ENCODE measurements around the gene DLGAP4.

The DLGAP4 gene

GRCh38 chr20:36394340-36394965, 88.3 kb downstream of the DLGAP4 start:
- Histone ChIP-seq H3K27me3 (ENCODE audit: control insufficient read depth in 5 of 5, insufficient read depth in 4 of 5, low read length in 5 of 5) (peaks cover 0 to 14% (median 10%) of the 10 kb centered on the region in 5 donors), H3K27ac (ENCODE audit: low read depth, low read length) (no peak overlapping the region), H3K4me1 (ENCODE audit: control insufficient read depth in 5 of 5, insufficient read depth in 5 of 5, low read length in 5 of 5) (no peaks in the 10 kb centered on the region), H3K4me3 (ENCODE audit: low read depth in 1 of 5, low read length in 5 of 5) (no peak overlapping the region), H3K9me3 (ENCODE audit: control insufficient read depth in 5 of 5, low read length in 5 of 5) (peaks cover 0 to under 1% (median 0%) of the 10 kb centered on the region in 5 donors), H3K36me3 (ENCODE audit: control insufficient read depth in 5 of 5, insufficient read depth in 5 of 5, low read length in 5 of 5) (no peaks in the 10 kb centered on the region), H3K9ac (ENCODE audit: low read length in 5 of 5) (no peak overlapping the region)

DNA sequence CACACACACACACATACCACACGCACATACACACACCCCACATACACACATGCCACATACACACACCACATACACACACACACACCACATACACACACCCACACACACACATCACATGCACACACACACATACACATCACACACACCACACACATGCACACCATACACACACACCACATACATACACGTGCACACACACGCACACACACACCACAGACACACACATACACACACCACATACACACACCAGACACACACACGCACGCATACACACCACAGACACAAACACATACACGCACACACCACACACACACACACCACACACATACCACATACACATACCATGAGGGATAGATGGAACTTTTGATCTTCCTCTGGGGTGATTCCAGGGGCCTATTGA, 90.2 kb downstream of the DLGAP4 start:
- Histone ChIP-seq H3K27ac (ENCODE audit: low read depth, low read length) (no peak overlapping the region), H3K4me3 (ENCODE audit: low read depth in 1 of 5, low read length in 5 of 5) (no peak overlapping the region), H3K9me3 (ENCODE audit: control insufficient read depth in 5 of 5, low read length in 5 of 5) (no peaks in the 10 kb centered on the region), H3K4me1 (ENCODE audit: control insufficient read depth in 5 of 5, insufficient read depth in 5 of 5, low read length in 5 of 5) (peaks cover 0 to 4% (median 0%) of the 10 kb centered on the region in 5 donors), H3K27me3 (ENCODE audit: control insufficient read depth in 5 of 5, insufficient read depth in 4 of 5, low read length in 5 of 5) (peaks cover 6 to 13% (median 8%) of the 10 kb centered on the region in 5 donors), H3K36me3 (ENCODE audit: control insufficient read depth in 5 of 5, insufficient read depth in 5 of 5, low read length in 5 of 5) (no peaks in the 10 kb centered on the region), H3K9ac (ENCODE audit: low read length in 5 of 5) (no peak overlapping the region)

DNA sequence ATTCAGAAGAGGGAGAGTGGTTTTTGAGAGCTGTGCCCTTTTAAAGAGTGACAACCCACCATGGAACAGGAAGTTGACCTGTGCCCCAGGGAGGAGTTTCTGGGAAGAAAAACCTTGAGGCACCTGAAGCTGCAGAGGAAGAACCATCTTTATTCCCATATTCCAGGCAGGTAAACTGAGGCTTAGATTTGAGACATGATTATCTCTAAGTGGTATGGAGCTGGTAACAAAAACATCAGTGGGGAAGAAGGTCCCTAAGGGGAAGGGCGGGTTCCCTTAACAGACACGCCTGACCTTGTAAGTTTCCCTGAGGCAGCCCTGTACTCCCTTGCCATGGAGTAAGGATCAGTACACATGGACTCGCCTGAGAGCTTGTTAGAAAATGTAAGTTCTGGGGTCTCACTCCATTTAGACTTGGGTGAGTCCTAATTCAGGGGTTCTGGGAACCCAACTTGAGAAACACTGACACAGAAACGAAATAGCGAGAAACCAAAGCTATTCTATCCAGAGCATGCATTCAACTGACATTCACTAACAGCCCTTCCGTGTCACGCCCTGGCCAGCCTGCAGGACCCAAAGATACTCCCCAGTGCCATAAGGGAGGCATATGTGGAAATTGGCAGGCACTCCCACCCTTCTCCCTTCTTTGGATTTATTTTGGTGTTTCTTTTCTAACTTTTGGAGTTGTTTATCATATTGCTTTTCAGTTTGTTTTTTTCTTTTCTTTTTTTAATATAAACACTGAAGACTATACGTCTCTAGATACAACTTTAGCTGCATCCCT, 90.9 kb downstream of the DLGAP4 start:
- Histone ChIP-seq H3K9me3 (ENCODE audit: control insufficient read depth in 5 of 5, low read length in 5 of 5) (no peaks in the 10 kb centered on the region), H3K4me3 (ENCODE audit: low read depth in 1 of 5, low read length in 5 of 5) (no peak overlapping the region), H3K4me1 (ENCODE audit: control insufficient read depth in 5 of 5, insufficient read depth in 5 of 5, low read length in 5 of 5) (peaks cover 0 to 4% (median 0%) of the 10 kb centered on the region in 5 donors), H3K27ac (ENCODE audit: low read depth, low read length) (no peak overlapping the region), H3K9ac (ENCODE audit: low read length in 5 of 5) (no peak overlapping the region), H3K36me3 (ENCODE audit: control insufficient read depth in 5 of 5, insufficient read depth in 5 of 5, low read length in 5 of 5) (no peaks in the 10 kb centered on the region), H3K27me3 (ENCODE audit: control insufficient read depth in 5 of 5, insufficient read depth in 4 of 5, low read length in 5 of 5) (peaks cover 9 to 18% (median 13%) of the 10 kb centered on the region in 5 donors)

- H3K27ac ChIP-seq (ENCODE audit: low read depth, low read length), result no peak overlapping the region
Observed at GRCh38 chr20:36398515-36398914, 92.4 kb downstream of the DLGAP4 start.

GRCh38 chr20:36399147-36399968, 93.2 kb downstream of the DLGAP4 start:
- Histone ChIP-seq H3K9me3 (ENCODE audit: control insufficient read depth in 5 of 5, low read length in 5 of 5) (peaks cover 0 to 5% (median 0%) of the 10 kb centered on the region in 5 donors), H3K36me3 (ENCODE audit: control insufficient read depth in 5 of 5, insufficient read depth in 5 of 5, low read length in 5 of 5) (no peaks in the 10 kb centered on the region), H3K27me3 (ENCODE audit: control insufficient read depth in 5 of 5, insufficient read depth in 4 of 5, low read length in 5 of 5) (peaks cover 6 to 24% (median 19%) of the 10 kb centered on the region in 5 donors), H3K4me1 (ENCODE audit: control insufficient read depth in 5 of 5, insufficient read depth in 5 of 5, low read length in 5 of 5) (peaks cover 0 to 4% (median 0%) of the 10 kb centered on the region in 5 donors), H3K9ac (ENCODE audit: low read length in 5 of 5) (no peak overlapping the region), H3K4me3 (ENCODE audit: low read depth in 1 of 5, low read length in 5 of 5) (peak overlapping the region in 2 of 5 donors; percentile 3 to 24), H3K27ac (ENCODE audit: low read depth, low read length) (no peak overlapping the region)

More at GRCh38 chr20:36398515-36398914, 92.4 kb downstream of the DLGAP4 start:
- no peak overlapping the region for H3K9ac ChIP-seq (ENCODE audit: low read length in 5 of 5)
- no peaks in the 10 kb centered on the region for H3K36me3 ChIP-seq (ENCODE audit: control insufficient read depth in 5 of 5, insufficient read depth in 5 of 5, low read length in 5 of 5)
- H3K4me1 ChIP-seq (ENCODE audit: control insufficient read depth in 5 of 5, insufficient read depth in 5 of 5, low read length in 5 of 5), result peaks cover 0 to 4% (median 0%) of the 10 kb centered on the region in 5 donors
- no peak overlapping the region for H3K4me3 ChIP-seq (ENCODE audit: low read depth in 1 of 5, low read length in 5 of 5)
- peaks cover 10 to 20% (median 19%) of the 10 kb centered on the region in 5 donors for H3K27me3 ChIP-seq (ENCODE audit: control insufficient read depth in 5 of 5, insufficient read depth in 4 of 5, low read length in 5 of 5)
- peaks cover 0 to 4% (median 0%) of the 10 kb centered on the region in 5 donors for H3K9me3 ChIP-seq (ENCODE audit: control insufficient read depth in 5 of 5, low read length in 5 of 5)

DNA sequence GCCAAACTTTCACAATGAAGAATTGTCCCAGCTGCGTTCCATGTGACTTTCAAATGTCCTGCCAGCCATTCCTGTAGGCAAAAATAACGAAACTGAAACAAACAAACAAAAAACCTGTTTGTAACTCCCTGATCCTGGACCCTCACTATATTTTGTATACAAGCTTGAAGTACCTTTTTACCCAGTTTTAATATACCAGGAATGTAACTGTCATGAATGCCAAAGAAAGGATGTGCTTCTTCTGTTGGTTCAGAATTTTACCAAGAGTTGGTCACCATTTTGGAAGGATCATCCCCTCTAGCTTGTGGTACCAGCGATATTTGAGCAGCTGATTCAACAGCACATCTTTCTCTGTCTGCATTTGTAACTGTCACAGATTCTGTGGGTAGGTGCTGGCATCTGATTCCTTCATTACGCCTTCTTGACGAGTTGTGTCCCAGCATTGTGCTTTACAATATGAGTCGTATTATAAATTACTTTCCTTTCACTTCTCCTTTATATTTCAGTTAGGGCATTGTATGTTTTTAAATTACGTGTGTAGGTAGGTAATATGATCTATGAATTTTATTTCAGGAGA, 93.9 kb downstream of the DLGAP4 start:
- Histone ChIP-seq H3K27me3 (ENCODE audit: control insufficient read depth in 5 of 5, insufficient read depth in 4 of 5, low read length in 5 of 5) (peaks cover 7 to 24% (median 20%) of the 10 kb centered on the region in 5 donors), H3K4me1 (ENCODE audit: control insufficient read depth in 5 of 5, insufficient read depth in 5 of 5, low read length in 5 of 5) (peaks cover 0 to 4% (median 0%) of the 10 kb centered on the region in 5 donors), H3K36me3 (ENCODE audit: control insufficient read depth in 5 of 5, insufficient read depth in 5 of 5, low read length in 5 of 5) (no peaks in the 10 kb centered on the region), H3K4me3 (ENCODE audit: low read depth in 1 of 5, low read length in 5 of 5) (peak overlapping the region in 2 of 5 donors; percentile 3 to 24), H3K9ac (ENCODE audit: low read length in 5 of 5) (no peak overlapping the region), H3K9me3 (ENCODE audit: control insufficient read depth in 5 of 5, low read length in 5 of 5) (peaks cover 0 to 5% (median 0%) of the 10 kb centered on the region in 5 donors), H3K27ac (ENCODE audit: low read depth, low read length) (no peak overlapping the region)

- Histone ChIP-seq H3K27ac (ENCODE audit: low read depth, low read length) (no peak overlapping the region), H3K9me3 (ENCODE audit: control insufficient read depth in 5 of 5, low read length in 5 of 5) (peaks cover 0 to 5% (median 0%) of the 10 kb centered on the region in 5 donors), H3K27me3 (ENCODE audit: control insufficient read depth in 5 of 5, insufficient read depth in 4 of 5, low read length in 5 of 5) (peaks cover 7 to 24% (median 20%) of the 10 kb centered on the region in 5 donors), H3K36me3 (ENCODE audit: control insufficient read depth in 5 of 5, insufficient read depth in 5 of 5, low read length in 5 of 5) (no peaks in the 10 kb centered on the region), H3K4me3 (ENCODE audit: low read depth in 1 of 5, low read length in 5 of 5) (no peak overlapping the region), H3K4me1 (ENCODE audit: control insufficient read depth in 5 of 5, insufficient read depth in 5 of 5, low read length in 5 of 5) (peaks cover 0 to 4% (median 0%) of the 10 kb centered on the region in 5 donors), H3K9ac (ENCODE audit: low read length in 5 of 5) (no peak overlapping the region)
Observed at GRCh38 chr20:36400909-36401735, 95.0 kb downstream of the DLGAP4 start.

DNA sequence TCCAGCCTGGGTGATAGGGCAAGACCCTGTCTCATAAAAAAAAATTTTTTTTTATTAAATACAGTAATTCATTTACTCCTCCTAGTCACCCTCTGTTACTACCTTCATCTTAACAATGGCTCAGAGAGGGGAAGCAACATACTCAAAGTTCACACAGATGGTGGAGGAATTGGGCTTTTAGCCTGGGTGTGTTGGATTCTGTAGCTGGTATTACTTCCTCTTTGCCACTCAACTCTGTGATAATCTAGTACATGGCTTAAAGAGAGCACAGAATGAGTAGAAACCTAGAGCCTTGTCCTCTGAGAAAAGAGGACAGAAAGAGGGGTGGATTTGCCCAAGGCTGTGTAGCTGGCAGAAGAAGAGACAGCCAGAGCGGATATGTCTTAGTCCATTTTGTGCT, 96.6 kb downstream of the DLGAP4 start:
- Histone ChIP-seq H3K4me3 (ENCODE audit: low read depth in 1 of 5, low read length in 5 of 5) (no peak overlapping the region), H3K36me3 (ENCODE audit: control insufficient read depth in 5 of 5, insufficient read depth in 5 of 5, low read length in 5 of 5) (no peaks in the 10 kb centered on the region), H3K27ac (ENCODE audit: low read depth, low read length) (no peak overlapping the region), H3K4me1 (ENCODE audit: control insufficient read depth in 5 of 5, insufficient read depth in 5 of 5, low read length in 5 of 5) (peaks cover 0 to 4% (median 0%) of the 10 kb centered on the region in 5 donors), H3K9ac (ENCODE audit: low read length in 5 of 5) (no peak overlapping the region), H3K27me3 (ENCODE audit: control insufficient read depth in 5 of 5, insufficient read depth in 4 of 5, low read length in 5 of 5) (peaks cover 7 to 24% (median 19%) of the 10 kb centered on the region in 5 donors), H3K9me3 (ENCODE audit: control insufficient read depth in 5 of 5, low read length in 5 of 5) (peaks cover 0 to 5% (median 0%) of the 10 kb centered on the region in 5 donors)

All from subcutaneous abdominal adipose tissue (tissue), 5 donors.